NB4 (cell line): ENCODE results near the gene HIF1AN.

ENCODE experiments used
- CTCF ChIP-seq: IDR thresholded peaks from one replicate; pipeline ENCODE4 v1.5.1; 2012; ENCODE audit warnings: low read depth, low read length
- MAX ChIP-seq: IDR thresholded peaks from 2 replicates; pipeline ENCODE4 v1.6.1; 2011; ENCODE audit warnings: low read depth, low read length
- POLR2A ChIP-seq: IDR thresholded peaks from 2 replicates; pipeline ENCODE4 v1.6.1; 2011; ENCODE audit warnings: mild to moderate bottlenecking; ENCODE audit not compliant: insufficient read length; ENCODE audit errors: extremely low read depth

- TF ChIP-seq MAX, result no peak
- TF ChIP-seq CTCF, result no peak
- no peak for TF ChIP-seq POLR2A
These were observed 39.2 kb upstream of the HIF1AN start for GRCh38 chr10:100496567-100496966.
